WTC11 (cell line): Measurements from ENCODE around the gene NDUFC2. TPM values are rescaled to one million over a fixed set of nuclear protein-coding genes. Genes with fewer than 3 reads are reported as not detected.

Source experiments
- ATAC-seq: fragments of 200-7000 bp; cut with Tn5 transposase; 2 replicates; pipeline ENCODE4 v1.10.0; 2021; ENCODE audit warnings: mild to moderate bottlenecking, moderate library complexity
- CTCF ChIA-PET: fragments of 300-600 bp; sonication (Branson Sonifier 250); formaldehyde crosslinking; loops from one replicate; lab custom pipeline; 2021; ENCODE audit warnings: antibody characterized with exemption; lab: Charles Lee
- POLR2A ChIA-PET: fragments of 350-600 bp; sonication (Branson Sonifier 250); formaldehyde crosslinking; loops from one replicate; lab custom pipeline; 2021; ENCODE audit warnings: antibody characterized with exemption; lab: Charles Lee
- DNase-seq: peaks from one replicate; pipeline ENCODE4 v3.0.0; 2021; ENCODE audit warnings: low spot score
- H3K27ac Mint-ChIP-seq: 2 replicates; pipeline ENCODE4 v1.8.0; 2021; ENCODE audit warnings: mixed read lengths
- H3K27me3 Mint-ChIP-seq: 2 replicates; pipeline ENCODE4 v1.8.0; 2021; ENCODE audit warnings: low read depth, mild to moderate bottlenecking, moderate library complexity, mixed read lengths
- H3K36me3 Mint-ChIP-seq: 2 replicates; pipeline ENCODE4 v1.8.0; 2021; ENCODE audit warnings: mixed read lengths
- H3K4me1 Mint-ChIP-seq: 2 replicates; pipeline ENCODE4 v1.8.0; 2022; ENCODE audit warnings: mixed read lengths
- H3K4me3 Mint-ChIP-seq: 2 replicates; pipeline ENCODE4 v1.8.0; 2021; ENCODE audit warnings: mild to moderate bottlenecking, moderate library complexity, mixed read lengths
- H3K9me3 Mint-ChIP-seq: 2 replicates; pipeline ENCODE4 v1.8.0; 2021; ENCODE audit warnings: mixed read lengths
- ATF1 ChIP-seq: sonication (generic); formaldehyde crosslinking; IDR thresholded peaks from 2 replicates; pipeline ENCODE4 v1.8.1; 2023; ENCODE audit warnings: mild to moderate bottlenecking, moderate library complexity, missing genetic modification reagents
- CDX4 ChIP-seq: fragments of 250-450 bp; sonication (Bioruptor Pico); IDR thresholded peaks from 2 replicates; pipeline ENCODE4 v1.9.0; 2021; ENCODE audit warnings: moderate library complexity, mild to moderate bottlenecking, inconsistent platforms, borderline replicate concordance
- E2F1 ChIP-seq: sonication (generic); formaldehyde crosslinking; IDR thresholded peaks from 2 replicates; pipeline ENCODE4 v1.8.0; 2022; ENCODE audit warnings: mild to moderate bottlenecking, missing genetic modification reagents
- ELF4 ChIP-seq: sonication (generic); formaldehyde crosslinking; IDR thresholded peaks from 2 replicates; pipeline ENCODE4 v1.8.1; 2022; ENCODE audit warnings: low read depth, mild to moderate bottlenecking, moderate library complexity, missing genetic modification reagents
- GABPB1 ChIP-seq: sonication (generic); formaldehyde crosslinking; IDR thresholded peaks from 2 replicates; pipeline ENCODE4 v1.8.1; 2023; ENCODE audit warnings: mild to moderate bottlenecking, missing genetic modification reagents
- IRF1 ChIP-seq: sonication (generic); formaldehyde crosslinking; IDR thresholded peaks from 2 replicates; pipeline ENCODE4 v1.8.0; 2023; ENCODE audit warnings: missing genetic modification reagents
- IRF2 ChIP-seq: sonication (generic); formaldehyde crosslinking; IDR thresholded peaks from 2 replicates; pipeline ENCODE4 v1.8.0; 2022; ENCODE audit warnings: low read depth, missing genetic modification reagents, borderline replicate concordance
- JAZF1 ChIP-seq: fragments of 250-450 bp; sonication (Bioruptor Pico); IDR thresholded peaks from 2 replicates; pipeline ENCODE4 v1.9.0; 2021; ENCODE audit warnings: moderate library complexity, mild to moderate bottlenecking, inconsistent platforms
- MAX ChIP-seq: sonication (generic); formaldehyde crosslinking; IDR thresholded peaks from 2 replicates; pipeline ENCODE4 v1.8.0; 2022; ENCODE audit warnings: mild to moderate bottlenecking, missing genetic modification reagents
- RORB ChIP-seq: fragments of 250-450 bp; sonication (Bioruptor Pico); IDR thresholded peaks from 2 replicates; pipeline ENCODE4 v1.9.0; 2021; ENCODE audit warnings: mild to moderate bottlenecking
- SP1 ChIP-seq: sonication (generic); formaldehyde crosslinking; conservative IDR thresholded peaks from 2 replicates; pipeline ENCODE4 v1.8.1; 2022; ENCODE audit warnings: missing genetic modification reagents
- ZNF121 ChIP-seq: sonication (generic); formaldehyde crosslinking; IDR thresholded peaks from 2 replicates; pipeline ENCODE4 v1.8.0; 2023; ENCODE audit warnings: missing genetic modification reagents
- ZNF263 ChIP-seq: sonication (generic); formaldehyde crosslinking; IDR thresholded peaks from 2 replicates; pipeline ENCODE4 v1.8.1; 2022; ENCODE audit warnings: low read depth, mild to moderate bottlenecking, moderate library complexity, missing genetic modification reagents
- ZNF396 ChIP-seq: fragments of 250-450 bp; sonication (Bioruptor Pico); IDR thresholded peaks from 2 replicates; pipeline ENCODE4 v1.8.0; 2021; ENCODE audit warnings: mild to moderate bottlenecking, moderate library complexity, borderline replicate concordance
- ZNF423 ChIP-seq: fragments of 250-450 bp; sonication (Bioruptor Pico); IDR thresholded peaks from 2 replicates; pipeline ENCODE4 v2.1.2; 2022; ENCODE audit warnings: mild to moderate bottlenecking, moderate library complexity
- ZNF512 ChIP-seq: sonication (generic); formaldehyde crosslinking; IDR thresholded peaks from 2 replicates; pipeline ENCODE4 v1.8.1; 2022; ENCODE audit warnings: missing genetic modification reagents, borderline replicate concordance
- ZNF671 ChIP-seq: fragments of 250-450 bp; sonication (Bioruptor Pico); IDR thresholded peaks from 2 replicates; pipeline ENCODE4 v1.8.0; 2021; ENCODE audit warnings: mild to moderate bottlenecking
- total RNA-seq: library from RNA; stranded (reverse); gene quantifications from 3 replicates; pipeline ENCODE4 v1.2.3, GENCODE V29; 2021

Gene NDUFC2
- total RNA-seq, 1 experiment from 2014 or later, result 215 TPM

- DNase-seq, result peak; percentile 50
- POLR2A ChIA-PET, result interaction anchor here (0.6 kb wide), 1 partner anchor 381 kb away, joined by 4 read pairs; no protein-coding TSS in a partner anchor
Observed at GRCh38 chr11:78050964-78051831, 28.5 kb downstream of the NDUFC2 start.

GRCh38 chr11:78049348-78049747 is 30.3 kb downstream of the NDUFC2 start:
- Mint-ChIP-seq H3K4me3 (no peak overlapping the region), H3K9me3 (no peaks in the 10 kb centered on the region), H3K27me3 (peaks cover 15% of the 10 kb centered on the region), H3K36me3 (no peaks in the 10 kb centered on the region), H3K4me1 (peaks cover 21% of the 10 kb centered on the region), H3K27ac (no peak overlapping the region)
- no peak for ATAC-seq
- no peak for TF ChIP-seq ZNF423 (CRISPR knock-in tag)
- no peak for TF ChIP-seq MAX
- DNase-seq, result no peak
- CTCF ChIA-PET, result no interaction called here
- POLR2A ChIA-PET, result no interaction called here

More at GRCh38 chr11:78050964-78051831, 28.5 kb downstream of the NDUFC2 start:
- no peaks in the 10 kb centered on the region for H3K36me3 Mint-ChIP-seq
- peak overlapping the region; percentile 6; the same call in 1 of the 2 replicates for H3K27ac Mint-ChIP-seq
- no peaks in the 10 kb centered on the region for H3K27me3 Mint-ChIP-seq
- CTCF ChIA-PET, result no interaction called here
- no peak overlapping the region for H3K4me3 Mint-ChIP-seq
- TF ChIP-seq CDX4 (CRISPR knock-in tag) (no peak), GABPB1 (CRISPR knock-in tag) (peak; percentile 98), SP1 (no peak)
- H3K9me3 Mint-ChIP-seq, result no peaks in the 10 kb centered on the region
- ATAC-seq, result peak; percentile 56
- H3K4me1 Mint-ChIP-seq, result peaks cover 14% of the 10 kb centered on the region

GRCh38 chr11:78048561-78048960 is 31.1 kb downstream of the NDUFC2 start:
- DNase-seq (no peak), ATAC-seq (no peak)
- Mint-ChIP-seq H3K36me3 (no peaks in the 10 kb centered on the region), H3K4me3 (no peak overlapping the region), H3K27me3 (peaks cover 17% of the 10 kb centered on the region), H3K4me1 (peaks cover 21% of the 10 kb centered on the region), H3K27ac (no peak overlapping the region), H3K9me3 (no peaks in the 10 kb centered on the region)
- POLR2A ChIA-PET, result no interaction called here
- CTCF ChIA-PET, result interaction anchor here (0.5 kb wide), 1 partner anchor 18 kb away, joined by 3 read pairs; no protein-coding TSS in a partner anchor
- TF ChIP-seq JAZF1 (CRISPR knock-in tag) (no peak), ZNF263 (CRISPR knock-in tag) (no peak), ELF4 (no peak), ZNF396 (CRISPR knock-in tag) (no peak), ZNF512 (CRISPR knock-in tag) (no peak), IRF2 (CRISPR knock-in tag) (no peak), IRF1 (no peak), ZNF671 (CRISPR knock-in tag) (no peak), ZNF121 (no peak), ATF1 (no peak), RORB (no peak), E2F1 (CRISPR knock-in tag) (no peak)
